HepG2 (cell line): ENCODE data around the gene FAM3B. TPM values are rescaled to one million over a fixed set of nuclear protein-coding genes. Genes with fewer than 3 reads are reported as not detected.

Experiments used
- GABPA ChIP-seq, 2 experiments: IDR thresholded peaks; 2 replicates each; pipeline ENCODE4 v1.6.1; 2011 to 2016; ENCODE audit warnings: low read depth in 2 of 2, low read length in 1 of 2, missing biosample characterization in 1 of 2, missing genetic modification characterization in 1 of 2
- HDAC2 ChIP-seq: sonication (generic); formaldehyde crosslinking; IDR thresholded peaks from 2 replicates; pipeline ENCODE4 v1.4.0; 2020; ENCODE audit warnings: missing genetic modification reagents
- HIVEP1 ChIP-seq: sonication (generic); formaldehyde crosslinking; IDR thresholded peaks from 2 replicates; pipeline ENCODE4 v1.4.0; 2020; ENCODE audit warnings: mild to moderate bottlenecking, missing genetic modification reagents
- HMGXB3 ChIP-seq: sonication (generic); formaldehyde crosslinking; IDR thresholded peaks from 2 replicates; pipeline ENCODE4 v1.4.0; 2020; ENCODE audit warnings: missing genetic modification reagents, borderline replicate concordance
- KDM1A ChIP-seq: IDR thresholded peaks from 2 replicates; pipeline ENCODE4 v1.6.1; 2016; ENCODE audit warnings: missing compliant biosample characterization
- KDM4B ChIP-seq: sonication (generic); formaldehyde crosslinking; IDR thresholded peaks from 2 replicates; pipeline ENCODE4 v1.4.0; 2020; ENCODE audit warnings: missing genetic modification reagents
- MBD4 ChIP-seq: IDR thresholded peaks from 2 replicates; pipeline ENCODE4 v1.6.1; 2012; ENCODE audit warnings: low read length, inconsistent platforms, borderline replicate concordance
- NFYC ChIP-seq: IDR thresholded peaks from 2 replicates; pipeline ENCODE4 v1.6.1; 2016; ENCODE audit warnings: missing genetic modification reagents, missing compliant biosample characterization
- NR2F1 ChIP-seq, 2 experiments: fragments of 450-650 bp in 1 of 2; formaldehyde crosslinking in 1 of 2; IDR thresholded peaks; 2 replicates each; pipeline versions ENCODE4 v1.5.0 to v1.6.1; 2016 to 2020; ENCODE audit warnings: mild to moderate bottlenecking in 1 of 2, missing compliant biosample characterization in 1 of 2, missing genetic modification reagents in 1 of 2, moderate library complexity in 1 of 2
- PCBP1 ChIP-seq: fragments of 200-400 bp; formaldehyde crosslinking; IDR thresholded peaks from 2 replicates; pipeline ENCODE4 v1.6.1; 2017; ENCODE audit warnings: mild to moderate bottlenecking, low read depth, low read length, borderline replicate concordance
- PRPF4 ChIP-seq: fragments of 200-400 bp; formaldehyde crosslinking; IDR thresholded peaks from 2 replicates; pipeline ENCODE4 v1.6.1; 2016; ENCODE audit warnings: low read length, low read depth; ENCODE audit not compliant: poor library complexity, severe bottlenecking
- RARG ChIP-seq: sonication (generic); formaldehyde crosslinking; IDR thresholded peaks from 2 replicates; pipeline ENCODE4 v1.4.0; 2020; ENCODE audit warnings: low read depth, mild to moderate bottlenecking, missing genetic modification reagents
- RORA ChIP-seq: sonication (generic); formaldehyde crosslinking; IDR thresholded peaks from 2 replicates; pipeline ENCODE4 v1.5.0; 2020; ENCODE audit warnings: mild to moderate bottlenecking, missing genetic modification reagents, moderate library complexity
- THYN1 ChIP-seq: sonication (generic); formaldehyde crosslinking; IDR thresholded peaks from 2 replicates; pipeline ENCODE4 v1.8.1; 2023; ENCODE audit warnings: low read depth, mild to moderate bottlenecking, moderate library complexity, missing genetic modification reagents, borderline replicate concordance
- U2AF1 ChIP-seq: fragments of 200-400 bp; formaldehyde crosslinking; optimal IDR thresholded peaks from 2 replicates; pipeline ENCODE3; 2017; ENCODE audit warnings: mild to moderate bottlenecking, low read depth, low read length
- WIZ ChIP-seq: sonication (generic); formaldehyde crosslinking; IDR thresholded peaks from 2 replicates; pipeline ENCODE4 v1.5.1; 2020; ENCODE audit warnings: mild to moderate bottlenecking, missing genetic modification reagents
- ZBTB33 ChIP-seq: sonication (generic); formaldehyde crosslinking; IDR thresholded peaks from 2 replicates; pipeline ENCODE4 v1.4.0; 2020; ENCODE audit warnings: missing genetic modification reagents
- ZNF17 ChIP-seq: sonication (generic); formaldehyde crosslinking; IDR thresholded peaks from 2 replicates; pipeline ENCODE4 v1.5.0; 2020; ENCODE audit warnings: mild to moderate bottlenecking, missing genetic modification reagents
- ZNF468 ChIP-seq: sonication (generic); formaldehyde crosslinking; IDR thresholded peaks from 2 replicates; pipeline ENCODE4 v1.8.0; 2022; ENCODE audit warnings: mild to moderate bottlenecking, moderate library complexity, missing genetic modification reagents
- ZNF75D ChIP-seq: sonication (generic); formaldehyde crosslinking; IDR thresholded peaks from 2 replicates; pipeline ENCODE4 v1.8.1; 2023; ENCODE audit warnings: missing genetic modification reagents, mild to moderate bottlenecking, borderline replicate concordance
- ZNF878 ChIP-seq: sonication (generic); formaldehyde crosslinking; IDR thresholded peaks from 2 replicates; pipeline ENCODE4 v1.8.1; 2023; ENCODE audit warnings: mild to moderate bottlenecking, missing genetic modification reagents, moderate library complexity
- polyA plus RNA-seq, 8 experiments: library from polyadenylated mRNA; depleted of rRNA in 3 of 8; stranded (reverse) in 7 of 8; unstranded in 1 of 8; fragments of >200 nt; fragmentation: Illumina TruSeq in 4 of 8; extraction: Trizol in 4 of 8; gene quantifications; 2 replicates each; pipeline versions ENCODE4 v1.2.1 to v1.2.3, GENCODE V29; 2011 to 2016; ENCODE audit warnings: low read depth in 4 of 8, missing spikeins in 1 of 8, mixed read lengths in 1 of 8; ENCODE audit not compliant: insufficient read depth in 1 of 8
- total RNA-seq, 5 experiments: library from RNA; depleted of rRNA; stranded (reverse); fragments of >200 nt; fragmentation: Illumina TruSeq; extraction: Trizol; gene quantifications; 2 replicates each; pipeline ENCODE4 v1.2.3, GENCODE V29; 2016; ENCODE audit warnings: low read depth in 1 of 5
- TF ChIP-seq, protein P1 (sequence below): sonication (generic); formaldehyde crosslinking; IDR thresholded peaks from 2 replicates; pipeline ENCODE4 v1.4.0; 2020; ENCODE audit warnings: missing genetic modification reagents

Gene FAM3B
- total and polyA plus RNA-seq, 2 of the 13 experiments (the other 11 are each of a cell fraction or from before 2014, with no cell fraction given), result 46.5 to 62.0 TPM

- TF ChIP-seq, protein P1, sequence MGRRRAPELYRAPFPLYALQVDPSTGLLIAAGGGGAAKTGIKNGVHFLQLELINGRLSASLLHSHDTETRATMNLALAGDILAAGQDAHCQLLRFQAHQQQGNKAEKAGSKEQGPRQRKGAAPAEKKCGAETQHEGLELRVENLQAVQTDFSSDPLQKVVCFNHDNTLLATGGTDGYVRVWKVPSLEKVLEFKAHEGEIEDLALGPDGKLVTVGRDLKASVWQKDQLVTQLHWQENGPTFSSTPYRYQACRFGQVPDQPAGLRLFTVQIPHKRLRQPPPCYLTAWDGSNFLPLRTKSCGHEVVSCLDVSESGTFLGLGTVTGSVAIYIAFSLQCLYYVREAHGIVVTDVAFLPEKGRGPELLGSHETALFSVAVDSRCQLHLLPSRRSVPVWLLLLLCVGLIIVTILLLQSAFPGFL, result no peak
- peak; percentile 51 to 59; a peak in 3 of 4 replicates for TF ChIP-seq NR2F1 (CRISPR knock-in tag; IDR thresholded peaks at IDR 0.05)
- TF ChIP-seq RORA, result no peak
- TF ChIP-seq MBD4, result no peak
- peak; percentile 87 for TF ChIP-seq HDAC2 (CRISPR knock-in tag)
- no peak; the same call in 1 of the 2 replicates for TF ChIP-seq KDM1A (CRISPR knock-in tag)
- no peak for TF ChIP-seq PRPF4
- TF ChIP-seq ZNF878 (CRISPR knock-in tag), result no peak
- no peak for TF ChIP-seq ZNF468 (CRISPR knock-in tag)
- TF ChIP-seq THYN1 (CRISPR knock-in tag), result no peak
- peak; percentile 76; the same call in 1 of the 2 replicates for TF ChIP-seq HIVEP1 (CRISPR knock-in tag)
- no peak for TF ChIP-seq KDM4B
- TF ChIP-seq U2AF1, result no peak
- no peak for TF ChIP-seq ZNF17 (CRISPR knock-in tag)
- no peak for TF ChIP-seq PCBP1
- TF ChIP-seq WIZ, result no peak
- no peak for TF ChIP-seq ZNF75D (CRISPR knock-in tag)
- no peak; the same call in 1 of the 2 replicates for TF ChIP-seq HMGXB3 (CRISPR knock-in tag)
- TF ChIP-seq GABPA (IDR thresholded peaks at IDR 0.05; ENCODE audit: low read depth, low read length), result no peak
- no peak for TF ChIP-seq GABPA (CRISPR knock-in tag; IDR thresholded peaks at IDR 0.05; ENCODE audit: low read depth)
- 0 out of 2 replicates have a peak, but pooled peaks have one; percentile 19 for TF ChIP-seq NFYC (CRISPR knock-in tag)
- TF ChIP-seq RARG (CRISPR knock-in tag), result no peak
- no peak; the same call in none of the 2 replicates for TF ChIP-seq ZBTB33
Measured at GRCh38 chr21:41322496-41323382, 6.1 kb downstream of the FAM3B start (continued).
